Ovary (tissue), 9 donors: ENCODE results near the gene PUS10. TPM values are rescaled to one million over a fixed set of nuclear protein-coding genes. Genes with fewer than 3 reads are reported as not detected.
"Not testable (repeated sequence)": the region's sequence is repeated elsewhere in the genome, so short reads cannot be mapped to it uniquely, and the experiment has no call there.

Experiments
- DNase-seq, 5 donors: peaks; one replicate each; pipeline ENCODE4 v3.0.0-alpha.2; 2019 to 2020
- H3K27ac ChIP-seq, 2 donors: fragments of 200-600 bp; one replicate each; pipeline versions ENCODE4 v1.5.1 to v1.8.0; 2019 to 2022
- H3K27me3 ChIP-seq: fragments of 200-600 bp; one replicate; pipeline ENCODE4 v1.8.0; 2022
- H3K36me3 ChIP-seq: fragments of 200-600 bp; sonication (generic); one replicate; pipeline ENCODE4 v1.5.1; 2019
- H3K4me1 ChIP-seq: one replicate; pipeline ENCODE4 v1.8.1; 2013; ENCODE audit warnings: mild to moderate bottlenecking, moderate library complexity; ENCODE audit not compliant: insufficient read depth
- H3K4me3 ChIP-seq: fragments of 200-600 bp; sonication (generic); one replicate; pipeline ENCODE4 v1.5.1; 2017
- H3K9me3 ChIP-seq, 2 donors: fragments of 200-600 bp in 1 of 2; sonication (generic) in 1 of 2; one replicate each; pipeline versions ENCODE4 v1.5.1 to v1.8.1; 2013 to 2019; ENCODE audit warnings: mild to moderate bottlenecking in 1 of 2, moderate library complexity in 1 of 2
- CTCF ChIP-seq, 3 donors: fragments of 450-650 bp in 2 of 3; fragments of 200-600 bp in 1 of 3; IDR thresholded peaks; one replicate each; pipeline versions ENCODE4 v1.5.1 to v1.8.0; 2016 to 2022; ENCODE audit warnings: antibody characterized with exemption in 3 of 3, mild to moderate bottlenecking in 1 of 3
- EP300 ChIP-seq: sonication (generic); formaldehyde crosslinking; IDR thresholded peaks from one replicate; pipeline ENCODE4 v1.6.1; 2017; ENCODE audit warnings: antibody characterized with exemption
- POLR2A ChIP-seq: fragments of 450-650 bp; IDR thresholded peaks from one replicate; pipeline ENCODE4 v1.6.1; 2017; ENCODE audit warnings: antibody characterized with exemption, mild to moderate bottlenecking, moderate library complexity
- WGBS, 3 donors: extraction: QIAGEN DNeasy Blood & Tissue Kit in 1 of 3; methylation state at CpG; one replicate each; pipeline versions ENCODE4 v1.1.5 to v1.1.7; 2013 to 2017; 5-methylcytosine and 5-hydroxymethylcytosine counted together
- intact Hi-C, 4 donors: fragments of 100-400 bp; cut with DNase I; formaldehyde crosslinking; loops; one replicate each; pipeline versions ENCODE4 v1.11.0 to v1.15.1; 2022 to 2023
- polyA plus RNA-seq, 2 donors: library from polyadenylated mRNA; stranded (reverse); fragments of 200-250 nt in 1 of 2; fragments of 350-450 nt in 1 of 2; fragmentation: Illumina TruSeq in 1 of 2; extraction: RNeasy Lipid Tissue Mini Kit (QIAGEN cat#74804) in 1 of 2; gene quantifications; one replicate each; pipeline ENCODE4 v1.2.3, GENCODE V29; 2013 to 2014
- total RNA-seq, 7 donors: library from RNA; depleted of rRNA in 2 of 7; stranded (reverse); fragments of >200 nt in 2 of 7; fragmentation: NEBNext Ultra II Directional in 3 of 7; extraction: Animal tissue kit (Norgen Biotek cat#: 25700) in 3 of 7; gene quantifications; one replicate each; pipeline versions ENCODE4 v1.1.0 to v1.2.4, GENCODE V29; 2016 to 2023
- donor health status: DM: no; HTN: no; CAD: no; lungs with moderate emphysema.
- donor health status: DM: no; HTN: no; CAD: no.
- donor health status: Bipolar disorder and iron deficiency.
- donor health status: DM: yes; HTN: yes; CAD: no.
- donor health status: DM: no; HTN: no; CAD: no.
- donor health status: DM: yes; HTN: yes; CAD: no.

Gene PUS10
- total and polyA plus RNA-seq, 9 donors: 4.5 to 9.4 (median 6.7) TPM

- no peaks in the 10 kb centered on the region for H3K9me3 ChIP-seq
- 94 to 97% (median 94%) methylated on average over 7 of the region's 7 CpGs for WGBS, 3 donors
- DNase-seq: no peak
- intact Hi-C loops: loop anchor here in 2 of 4 donors (10.0 kb wide), 1 partner anchor 188 kb away; no protein-coding TSS in a partner anchor
- H3K36me3 ChIP-seq: no peaks in the 10 kb centered on the region
- no peaks in the 10 kb centered on the region for H3K4me1 ChIP-seq
- no peak overlapping the region for H3K27ac ChIP-seq
- no peak overlapping the region for H3K4me3 ChIP-seq
- TF ChIP-seq EP300: no peak
- no peak for TF ChIP-seq CTCF (IDR thresholded peaks at IDR 0.05)
- no peak for TF ChIP-seq POLR2A
- no peaks in the 10 kb centered on the region for H3K27me3 ChIP-seq
These were observed 25.1 kb downstream of the PUS10 start for GRCh38 chr2:60992985-60993392.

DNA sequence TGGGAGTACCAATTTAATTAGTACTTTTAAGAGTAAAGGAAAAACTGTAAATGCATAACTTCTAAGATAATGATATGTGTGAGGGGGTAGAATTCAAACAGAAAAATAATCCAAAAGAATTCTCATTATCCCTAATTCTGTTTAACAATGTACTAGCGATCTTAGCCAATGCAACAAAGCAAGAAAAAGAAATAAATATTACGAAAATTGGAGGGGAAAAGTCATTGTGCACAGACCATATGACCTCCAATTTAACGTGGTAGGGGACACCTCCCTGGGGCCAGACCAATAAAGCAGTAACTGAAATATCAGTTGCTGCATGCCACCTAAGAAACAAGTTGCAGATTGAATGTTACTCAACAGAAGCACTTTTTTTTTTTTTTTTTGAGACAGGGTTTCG, 26.4 kb downstream of the PUS10 start:
- H3K4me3 ChIP-seq: no peak overlapping the region
- no peak overlapping the region for H3K27ac ChIP-seq
- intact Hi-C loops: loop anchor here in 2 of 4 donors (10.0 kb wide), 1 partner anchor 187 kb away; no protein-coding TSS in a partner anchor
- H3K4me1 ChIP-seq: no peaks in the 10 kb centered on the region
- no peak for DNase-seq
- TF ChIP-seq POLR2A: no peak
- no peaks in the 10 kb centered on the region for H3K27me3 ChIP-seq
- H3K9me3 ChIP-seq: no peaks in the 10 kb centered on the region
- H3K36me3 ChIP-seq: no peaks in the 10 kb centered on the region
- 94 to 97% (median 95%) methylated on average over 4 of the region's 4 CpGs for WGBS, 3 donors

DNA sequence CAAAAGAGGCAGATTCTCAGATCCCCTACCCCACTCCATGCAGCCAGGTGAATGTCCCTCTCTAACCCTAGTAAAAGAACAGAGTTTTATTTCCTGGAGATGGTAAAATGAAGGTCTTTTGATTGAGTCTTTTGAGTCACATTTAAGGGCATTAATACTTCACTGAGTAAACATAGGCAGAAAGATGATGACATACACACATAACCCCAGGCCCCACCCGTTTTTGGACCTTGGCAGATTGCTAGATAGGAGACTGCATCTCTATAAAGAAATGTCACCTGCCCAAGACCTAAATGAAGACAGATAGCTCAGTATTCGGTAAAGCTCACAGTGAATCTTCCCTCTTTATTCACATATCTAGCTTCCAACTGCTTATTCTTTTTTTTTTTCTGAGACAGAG, 28.8 kb downstream of the PUS10 start:
- no peak overlapping the region for H3K27ac ChIP-seq
- H3K4me3 ChIP-seq: no peak overlapping the region
- no peak for DNase-seq
- TF ChIP-seq EP300 (no peak), CTCF (IDR thresholded peaks at IDR 0.05) (no peak), POLR2A (no peak)
- no peaks in the 10 kb centered on the region for H3K4me1 ChIP-seq
- H3K27me3 ChIP-seq: no peaks in the 10 kb centered on the region
- WGBS, 3 donors: 76 to 86% (median 78%) methylated on average over 2 of the region's 2 CpGs
- H3K36me3 ChIP-seq: no peaks in the 10 kb centered on the region
- intact Hi-C loops: no loop called here
- no peaks in the 10 kb centered on the region for H3K9me3 ChIP-seq

DNA sequence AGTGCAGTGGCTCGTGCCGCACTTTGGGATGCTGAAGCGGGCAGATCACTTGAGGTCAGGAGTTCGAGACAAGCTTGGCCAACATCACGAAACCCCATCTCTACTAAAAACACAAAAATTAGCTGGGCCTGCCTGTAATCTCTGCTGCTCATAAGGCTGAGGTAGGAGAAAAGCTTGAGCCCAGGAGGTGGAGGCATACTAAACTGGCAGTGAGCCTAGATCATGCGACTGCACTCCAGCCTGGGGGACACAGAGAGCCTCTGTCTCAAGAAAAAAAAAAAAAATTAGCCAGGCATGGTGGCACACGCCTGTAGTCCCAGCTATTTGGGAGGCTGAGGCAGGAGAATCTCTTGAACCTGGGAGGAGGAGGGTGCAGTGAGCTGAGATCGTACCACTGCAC, 30.4 kb downstream of the PUS10 start:
- H3K36me3 ChIP-seq, H3K4me3 ChIP-seq, intact Hi-C loops, H3K9me3 ChIP-seq, H3K27ac ChIP-seq, DNase-seq, H3K27me3 ChIP-seq, H3K4me1 ChIP-seq: not testable (repeated sequence)
- WGBS, 3 donors: 93 to 96% (median 95%) methylated on average over 8 of the region's 8 CpGs

DNA sequence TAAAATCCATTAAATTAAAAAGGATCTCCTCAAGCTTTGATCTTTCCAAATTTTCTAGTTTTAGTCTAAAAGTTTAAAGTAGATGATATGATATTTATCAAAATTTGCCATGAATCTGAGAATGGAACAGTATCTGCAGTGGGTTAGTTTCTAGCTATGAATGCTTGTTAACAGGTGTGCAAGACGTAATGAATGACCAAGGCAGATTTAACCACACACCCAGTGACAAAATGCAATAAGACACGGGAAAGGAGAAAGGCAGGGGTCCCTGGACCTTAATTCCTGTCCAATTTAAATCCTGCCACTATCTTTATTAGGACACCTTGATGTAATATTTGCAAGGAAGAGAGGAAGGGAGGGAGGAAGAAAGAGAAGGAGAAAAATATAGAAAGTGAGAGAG, 31.0 kb downstream of the PUS10 start:
- no peak for DNase-seq
- Histone ChIP-seq H3K27me3 (no peaks in the 10 kb centered on the region), H3K9me3 (no peaks in the 10 kb centered on the region), H3K4me3 (no peak overlapping the region), H3K36me3 (no peaks in the 10 kb centered on the region), H3K4me1 (no peaks in the 10 kb centered on the region), H3K27ac (no peak overlapping the region)
- intact Hi-C loops: no loop called here
- TF ChIP-seq EP300 (no peak), CTCF (IDR thresholded peaks at IDR 0.05) (no peak), POLR2A (no peak)
- 84 to 92% (median 92%) methylated on average over 2 of the region's 2 CpGs for WGBS, 3 donors

GRCh38 chr2:60984720-60985119, 33.3 kb downstream of the PUS10 start:
- no peaks in the 10 kb centered on the region for H3K4me1 ChIP-seq
- H3K36me3 ChIP-seq: no peaks in the 10 kb centered on the region
- H3K27ac ChIP-seq: no peak overlapping the region
- DNase-seq: no peak
- WGBS, 3 donors: 82 to 90% (median 88%) methylated on average over 1 of the region's 1 CpG
- no peak overlapping the region for H3K4me3 ChIP-seq
- H3K9me3 ChIP-seq: no peaks in the 10 kb centered on the region
- intact Hi-C loops: no loop called here
- H3K27me3 ChIP-seq: no peaks in the 10 kb centered on the region
- no peak for TF ChIP-seq CTCF (IDR thresholded peaks at IDR 0.05)
- TF ChIP-seq POLR2A: no peak

DNA sequence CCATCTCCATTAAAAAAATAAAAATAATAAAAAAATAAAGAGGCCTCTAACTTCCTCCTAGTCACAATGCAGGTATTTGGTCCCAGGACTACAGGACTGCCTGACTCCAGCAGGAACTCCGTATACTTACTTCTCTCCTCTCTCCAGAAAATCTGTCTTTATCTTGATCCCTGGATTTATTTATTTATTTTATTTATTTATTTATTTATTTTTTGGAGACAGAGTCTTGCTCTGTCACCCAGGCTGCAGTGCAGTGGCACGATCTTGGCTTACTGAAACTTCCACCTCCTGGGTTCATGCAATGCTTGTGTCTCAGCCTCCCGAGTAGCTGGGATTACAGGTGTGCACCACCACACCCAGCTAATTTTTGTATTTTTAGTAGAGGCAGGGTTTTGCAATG, 36.0 kb downstream of the PUS10 start:
- H3K4me1 ChIP-seq, H3K36me3 ChIP-seq, DNase-seq, intact Hi-C loops, H3K9me3 ChIP-seq, H3K27me3 ChIP-seq, H3K27ac ChIP-seq, H3K4me3 ChIP-seq: not testable (repeated sequence)
- 98% methylated on average over 3 of the region's 3 CpGs for WGBS, 3 donors
